ENCODE measurements around the gene PTPRD. TPM values are rescaled to one million over a fixed set of nuclear protein-coding genes. Genes with fewer than 3 reads are reported as not detected.

The PTPRD gene
- total and polyA plus RNA-seq, 2 of the 4 experiments (the other 2 are of a cell fraction) = 0.07 to 0.18 TPM

GRCh38 chr9:9750719-9751118 lies 862.1 kb downstream of the PTPRD start:
- TF ChIP-seq RCOR1 (IDR thresholded peaks at IDR 0.05; ENCODE audit: insufficient replicate concordance, low read length) (no peak), CEBPB (IDR thresholded peaks at IDR 0.05; ENCODE audit: low read depth, low read length) (peak; percentile 45), MAZ (IDR thresholded peaks at IDR 0.05; ENCODE audit: borderline replicate concordance, low read depth, low read length) (no peak)
- H3K4me3 ChIP-seq (ENCODE audit: insufficient read depth, low read depth, low read length) = no peak overlapping the region
- no peak overlapping the region for H4K8ac ChIP-seq (ENCODE audit: low read depth in 2 of 2, low read length in 2 of 2)
- no peak overlapping the region for H2BK20ac ChIP-seq (ENCODE audit: low read depth, low read length)
- dilution Hi-C loops (cut with HindIII; ENCODE audit: low sequenced_read_pairs, unreplicated experiment) = no loop called here
- H3K56ac ChIP-seq (ENCODE audit: extremely low read depth, insufficient read depth, low read length) = no peak overlapping the region
- no peaks in the 10 kb centered on the region for H3K79me1 ChIP-seq (ENCODE audit: low read depth in 1 of 2, low read length in 2 of 2)
- no peak overlapping the region for H2BK15ac ChIP-seq (ENCODE audit: low read depth, low read length)
- no peak overlapping the region for H3K4ac ChIP-seq (ENCODE audit: low read depth, low read length)
- H3K27ac ChIP-seq (ENCODE audit: insufficient read depth, low read length) = no peak overlapping the region
- no peaks in the 10 kb centered on the region for H3K27me3 ChIP-seq (ENCODE audit: control insufficient read depth, insufficient read depth, low read length)
- no peak overlapping the region for H2AK5ac ChIP-seq (ENCODE audit: low read depth, low read length)
- no peak overlapping the region for H2AFZ ChIP-seq (replicated peaks; ENCODE audit: low read length, poor library complexity)
- CTCF ChIA-PET = no interaction called here
- no peaks in the 10 kb centered on the region for H3K9me1 ChIP-seq (ENCODE audit: insufficient read depth, low read length)
- H4K20me1 ChIP-seq (ENCODE audit: insufficient read depth, low read length) = no peaks in the 10 kb centered on the region
- H3K14ac ChIP-seq (replicated peaks; ENCODE audit: low read depth, low read length) = no peak overlapping the region
- POLR2A ChIA-PET (ENCODE audit: unreplicated experiment) = no interaction called here
- H3K4me1 ChIP-seq (ENCODE audit: control insufficient read depth, insufficient read depth, low read length) = no peaks in the 10 kb centered on the region
- no peak overlapping the region for H3K4me2 ChIP-seq (ENCODE audit: low read depth, low read length)
- no peak overlapping the region for H3K18ac ChIP-seq (ENCODE audit: low read depth, low read length)
- H3K36me3 ChIP-seq (ENCODE audit: control insufficient read depth, insufficient read depth, low read length) = no peaks in the 10 kb centered on the region
- H2AK9ac ChIP-seq (replicated peaks; ENCODE audit: low read depth, low read length, poor library complexity) = no peak overlapping the region
- no peak overlapping the region for H4K5ac ChIP-seq (ENCODE audit: low read depth, low read length)
- intact Hi-C loops (cut with micrococcal nuclease) = no loop called here
- H3K9me3 ChIP-seq (ENCODE audit: control insufficient read depth, insufficient read depth, low read length) = no peaks in the 10 kb centered on the region
- ATAC-seq (ENCODE audit: low read depth) (no peak), DNase-seq (no peak)
- no CpG with 5 or more reads among the region's 3 CpGs for WGBS, 2 experiments (ENCODE audit: extremely low coverage in 2 of 2, insufficient read length in 1 of 2)
- H2BK120ac ChIP-seq (ENCODE audit: low read depth, low read length) = no peak overlapping the region
- no peak overlapping the region for H2BK5ac ChIP-seq (ENCODE audit: low read depth, low read length, poor library complexity, severe bottlenecking)
- H4K91ac ChIP-seq (ENCODE audit: insufficient read depth, low read depth, low read length) = no peak overlapping the region
- no peak overlapping the region for H3K9ac ChIP-seq (ENCODE audit: low read depth, low read length)
- H3K23ac ChIP-seq (ENCODE audit: low read depth, low read length) = no peak overlapping the region
- no TSS peak for BruUV-seq (replicated peaks)
- in situ Hi-C loops (cut with MboI; ENCODE audit: low sequenced_read_pairs) = no loop called here
